Measurements from ENCODE around the gene BAIAP2L1.

The BAIAP2L1 gene

DNA sequence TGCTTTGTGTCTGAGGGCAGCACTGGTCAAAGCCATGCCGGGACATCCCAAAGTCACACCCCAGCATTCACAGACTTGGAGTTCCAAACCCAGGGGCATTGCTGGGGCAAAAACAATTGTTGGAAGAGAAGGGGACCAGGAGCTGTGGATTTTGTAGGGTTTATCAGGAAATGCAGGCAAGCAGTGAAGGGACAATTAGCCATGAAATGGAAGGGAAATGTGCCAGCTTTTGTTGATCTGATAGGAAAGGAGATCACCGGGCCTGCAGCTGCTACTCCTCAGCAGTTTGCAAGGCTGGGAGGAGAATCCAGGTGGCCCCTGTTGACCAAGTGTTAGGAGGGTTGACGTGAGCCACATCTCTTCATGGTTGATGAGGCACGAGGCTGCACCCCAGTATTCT, 122.0 kb downstream of the BAIAP2L1 start:
- DNase-seq (ENCODE audit: low spot score): no peak

DNA sequence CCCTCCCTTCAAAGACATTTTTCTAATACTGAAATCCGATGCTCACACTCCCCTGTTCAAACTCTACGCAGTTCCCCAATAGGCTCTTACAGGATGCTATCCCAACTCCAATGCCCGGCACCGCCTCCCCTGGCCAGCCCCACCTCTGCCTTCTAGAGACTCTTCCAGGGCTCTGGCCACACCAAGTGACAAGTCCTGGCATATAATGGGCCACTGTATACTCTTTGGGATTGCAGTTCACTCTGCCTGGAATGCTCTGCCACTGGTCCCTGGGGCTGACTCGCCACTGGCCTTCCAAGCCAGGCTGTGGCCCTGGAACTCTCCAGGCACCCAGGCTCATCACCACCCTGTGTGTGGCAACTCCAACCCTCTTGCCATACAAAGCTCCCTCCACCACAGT, 122.5 kb downstream of the BAIAP2L1 start:
- DNase-seq (ENCODE audit: low spot score): no peak

DNA sequence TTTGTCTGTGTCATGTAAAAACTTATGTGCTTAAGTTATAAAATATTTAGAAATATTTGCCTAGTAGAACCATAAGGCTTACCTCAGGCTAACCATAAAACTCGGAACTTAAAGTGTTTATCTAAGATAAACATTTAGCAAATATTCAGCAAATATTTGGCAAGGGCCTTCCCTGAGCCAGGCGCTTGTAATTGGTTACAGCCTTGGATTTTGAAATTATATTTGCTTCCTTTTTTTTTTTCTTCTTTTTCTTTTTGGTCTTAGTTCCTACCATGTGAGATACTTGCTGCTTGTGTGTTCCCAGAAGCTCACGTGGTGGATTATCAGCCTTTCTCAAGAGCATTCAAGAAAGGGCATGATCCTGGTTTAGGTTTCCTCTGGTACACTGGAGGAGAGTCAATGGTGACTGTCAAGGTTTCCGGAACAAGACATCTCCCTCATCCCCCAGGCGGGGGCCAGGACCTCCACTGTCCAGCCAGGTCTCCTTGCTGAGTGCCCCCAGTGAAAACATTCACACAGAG, 124.6 kb downstream of the BAIAP2L1 start:
- DNase-seq (ENCODE audit: low spot score): no peak

DNA sequence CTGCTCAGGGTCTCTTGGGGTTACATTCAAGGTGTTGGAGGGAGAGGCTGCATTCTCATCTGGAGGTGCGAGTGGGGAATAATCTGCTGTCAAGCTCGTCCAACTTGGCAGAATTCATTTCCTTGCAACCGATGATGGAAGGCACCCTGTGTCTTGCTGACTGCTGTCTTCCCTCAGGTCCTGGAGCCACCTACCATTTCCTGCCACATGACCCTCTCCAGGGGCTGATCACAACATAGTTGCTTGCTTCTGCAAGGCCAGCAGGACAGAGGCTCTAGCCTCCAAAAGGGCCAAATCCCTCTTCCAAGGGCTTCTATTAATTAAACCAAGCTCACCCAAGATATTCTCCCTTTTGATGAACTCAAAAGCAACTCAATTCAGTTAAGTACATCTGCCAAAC, 133.6 kb downstream of the BAIAP2L1 start:
- no peak for DNase-seq (ENCODE audit: low spot score)

DNA sequence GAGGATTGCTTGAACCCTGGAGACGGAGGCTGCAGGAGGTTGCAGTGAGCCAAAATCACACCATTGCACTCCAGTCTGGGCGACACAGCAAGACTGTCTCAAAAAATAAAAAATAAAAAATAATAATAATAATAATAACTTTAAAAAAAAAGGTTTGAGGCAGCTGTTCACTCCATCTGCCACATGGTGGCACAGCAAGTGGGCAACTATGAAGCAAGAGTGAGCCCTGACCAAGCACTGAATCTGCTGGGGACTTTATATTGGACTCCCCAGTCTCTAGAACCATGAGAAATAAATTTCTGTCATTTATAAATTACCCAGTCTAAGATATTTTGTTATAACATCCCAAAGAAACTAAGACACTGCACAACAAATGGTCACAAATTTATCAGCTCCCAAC, 134.1 kb downstream of the BAIAP2L1 start:
- DNase-seq (ENCODE audit: low spot score): no peak

DNA sequence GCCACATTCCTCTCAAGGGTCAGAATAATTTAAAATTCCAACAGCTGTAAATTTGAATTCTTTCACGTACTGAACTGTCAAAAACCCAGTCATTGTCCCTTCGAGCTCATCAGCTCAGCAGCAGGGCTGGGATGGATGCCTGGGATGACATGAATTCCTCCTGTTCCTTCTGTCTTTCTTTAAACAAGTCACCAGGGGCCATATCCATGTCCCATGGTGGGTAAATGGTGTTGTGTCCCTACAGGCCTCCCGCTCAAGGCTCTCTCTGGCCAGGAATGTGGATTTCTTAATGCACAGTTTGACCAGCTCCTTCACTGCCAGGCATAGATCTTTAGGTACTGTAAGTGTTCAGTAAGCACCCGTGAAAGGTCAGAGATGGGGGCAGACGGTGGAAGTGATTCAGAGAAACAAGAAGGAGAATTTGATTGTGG, 135.0 kb downstream of the BAIAP2L1 start:
- no peak for DNase-seq (ENCODE audit: low spot score)

DNA sequence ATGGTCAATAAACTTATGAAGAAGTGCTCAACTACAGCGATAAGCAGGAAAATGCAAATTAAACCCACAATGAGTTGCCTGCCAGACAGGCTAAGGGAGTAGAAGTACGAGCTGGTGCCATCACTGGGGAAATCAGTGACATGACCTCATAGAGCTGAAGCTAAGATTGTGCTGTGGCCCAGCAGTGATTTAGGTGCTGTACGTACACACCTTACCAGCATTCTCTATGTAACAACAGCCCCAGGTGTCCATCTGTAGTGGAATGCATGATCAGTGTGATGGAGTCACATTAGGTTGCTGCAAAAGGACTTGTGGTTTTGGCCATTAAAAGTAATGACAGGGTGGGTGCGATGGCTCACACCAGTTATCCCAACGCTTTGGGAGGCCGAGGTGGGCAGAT, 143.2 kb downstream of the BAIAP2L1 start:
- no peak for DNase-seq (ENCODE audit: low spot score)

DNA sequence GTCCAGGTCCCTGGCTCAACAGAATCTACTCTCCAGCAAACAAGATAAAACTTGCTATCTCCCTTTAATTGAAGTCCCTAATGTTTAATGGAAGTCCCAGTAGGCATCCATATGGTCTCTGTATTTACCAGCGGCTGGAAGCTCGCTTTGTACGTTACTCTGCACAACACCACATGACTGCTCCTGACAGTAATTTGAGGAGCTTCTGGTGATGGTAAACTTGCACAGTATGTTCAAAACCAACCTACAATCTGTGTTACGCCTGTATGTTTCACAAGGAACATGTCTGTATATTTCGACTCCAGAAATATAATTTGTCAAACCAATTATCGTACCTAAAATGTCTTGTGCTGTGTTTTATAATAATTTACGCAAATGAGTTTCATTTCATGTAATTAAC, 144.5 kb downstream of the BAIAP2L1 start:
- no peak for DNase-seq (ENCODE audit: low spot score)

DNA sequence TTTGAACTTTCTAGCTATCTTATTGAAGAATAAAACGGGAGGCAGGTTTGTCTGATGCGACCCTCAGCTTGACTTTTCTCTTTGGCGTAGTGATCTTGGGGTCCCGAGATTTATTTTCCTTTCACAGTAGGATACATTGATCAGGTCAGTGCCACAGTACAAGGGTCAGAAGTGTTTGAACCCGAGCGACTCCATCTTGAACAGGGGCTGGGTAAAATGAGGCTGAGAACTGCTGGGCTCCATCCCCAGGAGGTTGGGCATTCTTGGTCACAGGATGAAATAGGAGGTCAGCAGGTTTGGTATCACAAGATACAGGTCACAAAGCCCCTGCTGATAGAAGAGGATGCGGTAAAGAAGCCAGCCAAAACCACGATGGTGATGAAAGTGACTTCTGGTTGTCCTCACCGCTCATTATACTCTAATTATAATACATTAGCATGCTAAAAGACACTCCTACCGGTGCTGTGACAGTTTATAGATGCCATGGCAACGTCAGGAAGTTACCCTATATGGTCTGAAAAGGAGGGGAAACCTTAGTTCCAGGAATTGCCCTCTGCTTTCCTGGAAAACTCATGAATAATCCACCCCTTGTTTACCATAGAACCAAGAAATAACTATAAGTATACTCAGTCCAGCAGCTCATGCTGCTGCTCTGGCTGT, 145.8 kb downstream of the BAIAP2L1 start:
- no peak for DNase-seq (ENCODE audit: low spot score)

DNA sequence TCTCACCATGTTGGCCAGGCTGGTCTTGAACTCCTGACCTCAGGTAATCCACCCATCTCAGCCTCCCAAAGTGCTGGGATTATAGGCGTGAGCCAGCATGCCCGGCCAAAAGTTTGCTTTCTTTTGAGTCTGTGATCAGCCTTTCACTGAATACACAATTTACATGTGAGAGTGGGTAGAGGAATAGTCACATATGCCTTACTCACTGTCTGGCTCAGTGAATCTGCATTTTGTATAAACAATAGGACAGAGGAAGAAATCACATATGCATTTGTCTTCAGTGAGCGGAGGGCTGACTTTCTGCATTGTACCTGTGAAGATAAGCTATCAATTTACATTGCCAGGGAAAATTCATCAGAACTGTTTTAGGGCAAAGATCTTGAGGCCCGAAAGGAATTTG, 146.4 kb downstream of the BAIAP2L1 start:
- DNase-seq (ENCODE audit: low spot score): no peak

DNA sequence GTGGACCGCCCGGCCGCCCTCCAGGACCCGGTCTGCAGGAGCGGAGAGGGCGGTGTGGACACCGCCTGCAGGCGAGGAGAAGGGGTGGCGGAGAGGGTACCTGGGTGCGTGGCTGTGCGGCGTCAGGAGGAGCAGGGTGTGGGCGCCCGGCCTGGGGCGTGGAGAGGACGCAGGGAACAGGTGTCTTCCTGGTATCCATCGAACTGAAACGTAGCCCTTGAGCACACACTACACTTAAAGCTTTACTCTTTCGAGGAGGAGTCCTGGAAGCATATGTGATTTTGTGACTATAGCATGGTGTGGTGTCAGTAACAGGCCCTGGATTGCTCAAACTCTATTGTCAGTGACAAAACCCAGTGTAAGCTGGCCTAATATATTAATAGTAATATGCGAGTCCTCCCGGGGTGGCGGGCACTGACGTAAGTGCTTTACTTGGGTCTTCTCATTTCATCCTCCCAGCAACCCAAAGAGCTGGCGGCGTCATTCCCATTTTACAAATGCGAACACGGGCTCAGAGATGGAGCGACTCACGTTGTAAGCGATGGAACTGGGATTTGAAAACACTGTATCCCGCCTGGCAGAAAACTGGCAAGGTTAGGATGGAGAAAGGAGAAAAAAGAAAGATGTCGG, 148.3 kb downstream of the BAIAP2L1 start:
- DNase-seq (ENCODE audit: low spot score): no peak

DNA sequence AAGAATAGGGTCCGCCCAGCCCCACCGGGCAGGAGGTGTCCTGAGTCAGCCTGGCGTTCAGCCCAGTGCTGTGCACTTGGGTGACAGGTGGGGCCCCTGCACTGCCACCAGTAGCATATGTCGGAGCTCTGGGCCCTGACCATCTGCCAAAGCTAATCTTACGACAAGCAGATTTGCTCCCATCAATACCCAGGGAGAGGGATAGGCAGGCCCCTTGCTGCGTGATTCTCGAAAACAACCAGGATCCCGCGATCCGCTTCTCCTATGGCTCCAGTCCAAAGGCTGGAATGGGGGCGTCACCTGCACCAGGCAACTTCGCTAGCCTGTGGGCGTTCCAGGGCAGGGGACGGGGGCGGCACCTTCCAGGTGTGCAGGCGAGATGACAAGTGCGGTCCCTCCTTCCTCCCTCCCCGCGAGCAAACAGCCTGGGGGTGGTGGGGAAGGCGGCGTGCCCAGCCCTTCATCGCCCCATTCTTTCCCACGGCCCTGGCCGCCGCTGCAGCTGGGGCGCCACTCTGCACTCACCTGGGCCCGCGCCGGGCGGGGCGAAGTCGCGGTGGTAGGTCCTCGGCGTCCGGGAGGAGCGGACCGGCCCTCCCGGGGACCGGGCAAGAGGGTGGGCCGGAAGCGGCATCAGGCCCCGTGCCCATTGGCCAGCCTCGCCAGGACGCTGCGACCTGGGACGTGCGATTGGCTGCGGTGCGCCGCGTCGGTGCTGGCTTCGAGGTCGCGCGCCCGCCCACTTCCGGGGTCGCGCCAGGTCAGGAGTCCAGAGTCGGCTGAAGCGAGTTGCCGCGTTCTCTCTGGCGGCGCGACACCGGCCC, 149.1 kb downstream of the BAIAP2L1 start, which contains the start of gene TECPR1:
Gene TECPR1 (minus strand): TSS at position 632 of the 824 bp plus-strand sequence. CDS start 6,086 bp downstream, outside the sequence.
- peak; percentile 98 for DNase-seq (ENCODE audit: low spot score)

DNA sequence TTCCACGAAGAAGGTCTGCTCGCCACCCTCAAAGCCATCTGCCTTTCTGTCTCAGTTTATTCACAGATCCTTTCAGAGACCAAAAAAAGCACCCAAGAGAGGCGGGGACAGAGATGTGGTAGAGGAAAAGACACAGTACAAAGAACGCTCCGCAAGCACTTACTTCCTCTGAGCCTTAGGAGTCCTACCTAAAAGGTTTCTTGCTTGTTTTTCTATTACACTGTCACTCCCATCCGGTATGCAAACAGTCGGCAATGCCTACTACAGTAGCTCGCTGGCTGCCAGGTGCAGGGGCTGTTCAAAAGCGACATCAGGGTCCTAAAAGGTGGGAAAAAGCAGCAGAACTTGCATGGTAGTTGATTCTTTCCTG, 149.7 kb downstream of the BAIAP2L1 start:
- DNase-seq (ENCODE audit: low spot score): no peak

DNA sequence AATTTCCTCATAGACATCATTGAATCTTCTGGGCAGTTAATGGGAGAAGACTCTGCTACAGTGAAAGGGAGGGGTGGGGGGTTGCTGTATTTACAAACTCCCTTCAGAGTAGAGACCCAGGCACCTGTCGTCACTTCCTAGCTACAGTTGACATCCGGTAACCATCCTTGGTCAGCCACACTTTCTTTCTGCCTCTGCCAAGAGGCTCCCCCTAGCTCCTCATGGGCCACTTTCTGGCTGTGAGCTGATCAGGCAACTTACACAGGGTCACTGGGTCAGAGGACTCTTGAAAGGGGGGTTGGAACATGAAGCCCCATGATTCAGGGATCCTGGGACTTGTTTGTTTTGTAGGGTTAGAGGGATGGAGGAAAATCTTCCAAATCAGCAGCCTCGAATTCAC, 150.1 kb downstream of the BAIAP2L1 start:
- no peak for DNase-seq (ENCODE audit: low spot score)

DNA sequence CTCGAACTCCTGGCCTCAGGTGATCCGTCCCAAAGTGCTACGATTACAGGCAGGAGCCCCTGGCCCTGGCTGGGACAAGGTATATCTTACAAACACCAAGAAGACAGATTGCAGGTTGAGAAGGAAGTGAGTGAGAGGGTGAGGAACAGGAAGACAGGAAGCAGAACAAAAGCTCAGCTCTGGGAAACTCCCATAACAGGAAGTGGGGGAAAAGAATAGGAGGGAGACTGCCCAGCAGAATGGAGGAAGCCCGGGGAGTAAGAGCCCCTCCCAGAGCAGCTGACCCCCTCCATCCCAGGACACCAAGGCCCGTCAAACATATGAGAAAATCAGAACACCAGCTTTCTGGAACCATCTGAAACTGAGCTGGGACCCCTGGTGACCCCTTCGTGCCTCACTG, 151.8 kb downstream of the BAIAP2L1 start:
- no peak for DNase-seq (ENCODE audit: low spot score)

DNA sequence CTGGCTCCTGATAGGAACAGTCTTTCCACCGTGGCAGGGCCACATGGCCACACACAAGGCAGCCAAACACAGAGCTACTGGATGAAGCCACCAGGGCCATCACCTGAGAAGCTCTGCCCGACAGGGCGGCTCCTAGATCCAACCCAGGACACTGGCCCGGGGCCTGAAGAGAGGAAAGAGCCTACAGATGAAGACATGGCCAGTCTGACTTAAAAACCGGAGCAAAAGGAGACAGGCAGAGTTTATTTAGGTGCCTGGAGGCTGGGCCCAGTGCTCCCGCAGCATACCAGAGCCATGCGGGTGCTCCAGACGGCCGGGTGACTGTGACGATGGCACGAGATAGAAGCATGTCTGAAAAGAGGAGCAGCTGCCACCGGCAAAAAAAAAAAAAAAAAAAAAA, 152.7 kb downstream of the BAIAP2L1 start:
- DNase-seq (ENCODE audit: low spot score): no peak

DNA sequence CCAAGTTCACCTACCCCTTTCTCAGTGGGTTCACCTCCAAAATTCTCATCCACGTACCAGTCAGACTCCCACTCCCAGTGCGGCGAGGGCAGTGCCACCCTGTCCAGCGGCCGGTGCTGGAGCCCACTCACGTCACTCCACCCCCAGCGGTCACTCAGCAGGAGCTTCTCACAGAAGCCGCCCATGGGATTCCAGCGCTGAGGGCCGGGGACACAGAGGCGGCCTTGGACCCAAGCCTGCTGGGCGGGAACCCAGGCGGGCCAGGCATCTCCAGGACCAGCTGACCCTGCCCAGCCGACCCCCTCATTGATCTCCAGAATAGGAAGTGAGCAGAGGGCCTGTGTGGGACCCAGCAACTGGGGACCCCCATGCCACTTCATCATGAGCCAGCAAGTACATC, 156.0 kb downstream of the BAIAP2L1 start:
- no peak for DNase-seq (ENCODE audit: low spot score)

DNA sequence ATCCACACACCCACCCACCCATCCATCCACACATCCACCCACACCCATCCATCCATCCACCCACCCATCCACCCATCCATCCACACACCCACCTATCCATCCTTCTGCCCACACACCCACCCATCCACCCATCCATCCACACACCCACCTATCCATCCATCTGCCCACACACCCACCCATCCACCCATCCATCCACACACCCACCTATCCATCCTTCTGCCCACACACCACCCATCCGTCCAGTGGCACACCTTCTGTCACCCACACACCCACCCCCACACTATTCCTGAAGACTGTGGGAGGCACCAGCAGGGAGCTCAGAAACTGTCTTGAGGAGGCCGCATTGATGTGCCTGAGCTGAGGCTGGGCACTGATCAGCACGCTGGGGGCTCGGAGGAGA, 158.0 kb downstream of the BAIAP2L1 start:
- DNase-seq (ENCODE audit: low spot score): no peak

DNA sequence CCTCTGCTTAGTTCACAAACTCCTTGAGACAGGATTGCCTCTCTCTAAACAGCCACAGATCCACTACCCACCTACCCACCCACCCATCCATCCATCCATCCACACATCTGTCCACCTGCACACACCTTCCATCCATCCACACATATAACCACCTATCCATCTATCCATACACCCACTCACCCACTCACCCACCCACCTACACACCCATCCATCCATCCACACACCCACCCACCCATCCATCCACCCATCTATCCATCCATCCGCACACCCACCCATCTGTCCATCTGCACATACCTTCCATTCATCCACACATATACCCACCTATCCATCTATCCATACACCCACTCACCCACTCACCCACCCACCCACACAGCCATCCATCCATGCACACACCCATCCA, 158.5 kb downstream of the BAIAP2L1 start:
- DNase-seq (ENCODE audit: low spot score): no peak

DNA sequence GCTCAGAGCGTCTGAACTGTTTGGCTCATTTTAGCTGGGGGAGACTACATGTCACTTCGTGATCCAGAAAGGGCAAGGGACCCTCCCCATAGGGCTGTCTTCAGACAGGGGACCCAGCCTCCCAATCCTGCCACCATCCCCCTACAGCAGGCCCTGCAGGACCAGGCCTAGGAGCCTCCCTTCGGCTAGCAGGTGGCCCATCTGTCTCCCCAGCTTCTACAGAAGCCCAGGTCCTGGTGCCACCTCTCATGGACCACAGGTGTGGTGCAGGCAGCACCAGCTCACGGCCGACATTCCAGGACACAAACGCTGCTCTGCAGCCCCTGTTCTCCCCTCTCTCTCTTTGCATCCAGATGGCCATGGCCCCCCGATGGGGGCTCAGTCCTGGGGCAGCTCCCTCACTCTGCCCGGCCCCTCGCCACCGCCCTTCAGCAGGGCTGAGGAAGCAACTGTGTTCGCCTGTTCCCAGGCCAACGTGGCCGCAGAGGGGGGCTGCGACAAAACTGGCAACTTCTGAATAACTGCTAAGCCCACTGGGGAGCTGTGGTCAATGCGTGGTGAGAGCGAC, 159.1 kb downstream of the BAIAP2L1 start:
- no peak for DNase-seq (ENCODE audit: low spot score)

All from COLO829 (cell line).